SK-N-MC (cell line): ENCODE measurements around the gene PVALB.

ENCODE experiments used
- DNase-seq: peaks from one replicate; pipeline ENCODE4 v3.0.0-alpha.2; 2011; ENCODE audit warnings: low read depth, low spot score
- H3K27ac ChIP-seq: fragments of 200-600 bp; sonication (generic); 2 replicates; pipeline ENCODE4 v1.5.1; 2016; ENCODE audit warnings: mixed run types
- H3K36me3 ChIP-seq: fragments of 200-600 bp; sonication (generic); 2 replicates; pipeline ENCODE4 v1.6.1; 2017; ENCODE audit warnings: antibody characterized with exemption, low read length, mixed read lengths; ENCODE audit not compliant: insufficient read depth
- H3K4me3 ChIP-seq: fragments of 200-600 bp; sonication (generic); 2 replicates; pipeline ENCODE4 v1.5.1; 2016
- H3K9ac ChIP-seq: fragments of 200-600 bp; sonication (generic); 2 replicates; pipeline ENCODE4 v1.8.0; 2017; ENCODE audit warnings: mixed run types, mixed read lengths; ENCODE audit not compliant: insufficient read length
- H3K9me3 ChIP-seq: fragments of 200-600 bp; sonication (generic); 2 replicates; pipeline ENCODE4 v1.6.1; 2017; ENCODE audit warnings: low read depth, mild to moderate bottlenecking, antibody characterized with exemption, low read length, moderate library complexity, mixed read lengths
- EZH2 ChIP-seq: fragments of 200-600 bp; sonication (generic); IDR thresholded peaks from one replicate; pipeline ENCODE4 v1.6.1; 2017; ENCODE audit warnings: antibody characterized with exemption
- FOXP2 ChIP-seq: optimal IDR thresholded peaks from 2 replicates; pipeline ENCODE3; 2011; ENCODE audit warnings: mild to moderate bottlenecking, moderate library complexity; ENCODE audit not compliant: insufficient read depth; ENCODE audit errors: extremely low read length, control extremely low read depth
- POLR2AphosphoS5 ChIP-seq: IDR thresholded peaks from 2 replicates; pipeline ENCODE4 v1.6.1; 2012; ENCODE audit warnings: mild to moderate bottlenecking, low read depth, low read length, borderline replicate concordance

Gene PVALB

DNA sequence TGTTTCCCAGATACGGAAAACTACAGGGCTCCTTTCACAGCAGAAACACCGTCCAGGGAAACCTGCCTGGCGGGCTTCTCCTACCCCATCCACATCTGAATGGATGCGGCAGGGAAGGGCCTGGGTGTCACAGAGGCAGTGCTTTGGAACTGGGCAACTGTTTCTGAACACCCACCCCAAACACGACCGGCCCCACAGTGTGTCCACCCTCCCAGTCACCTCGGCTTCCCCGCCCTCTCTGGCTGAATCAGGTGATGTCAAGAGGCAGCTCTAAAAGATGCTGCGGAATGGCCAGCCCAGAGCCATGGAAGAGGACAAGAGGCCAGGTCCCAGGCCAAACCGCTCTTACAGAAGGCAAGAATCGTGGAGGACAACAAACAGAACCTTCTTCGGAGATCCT, 62.9 kb downstream of the PVALB start:
- H3K9me3 ChIP-seq, result no peaks in the 10 kb centered on the region
- no peak for TF ChIP-seq POLR2AphosphoS5
- H3K9ac ChIP-seq, result no peak overlapping the region
- no peaks in the 10 kb centered on the region for H3K36me3 ChIP-seq
- DNase-seq, result no peak
- H3K4me3 ChIP-seq, result no peak overlapping the region
- H3K27ac ChIP-seq, result no peak overlapping the region

DNA sequence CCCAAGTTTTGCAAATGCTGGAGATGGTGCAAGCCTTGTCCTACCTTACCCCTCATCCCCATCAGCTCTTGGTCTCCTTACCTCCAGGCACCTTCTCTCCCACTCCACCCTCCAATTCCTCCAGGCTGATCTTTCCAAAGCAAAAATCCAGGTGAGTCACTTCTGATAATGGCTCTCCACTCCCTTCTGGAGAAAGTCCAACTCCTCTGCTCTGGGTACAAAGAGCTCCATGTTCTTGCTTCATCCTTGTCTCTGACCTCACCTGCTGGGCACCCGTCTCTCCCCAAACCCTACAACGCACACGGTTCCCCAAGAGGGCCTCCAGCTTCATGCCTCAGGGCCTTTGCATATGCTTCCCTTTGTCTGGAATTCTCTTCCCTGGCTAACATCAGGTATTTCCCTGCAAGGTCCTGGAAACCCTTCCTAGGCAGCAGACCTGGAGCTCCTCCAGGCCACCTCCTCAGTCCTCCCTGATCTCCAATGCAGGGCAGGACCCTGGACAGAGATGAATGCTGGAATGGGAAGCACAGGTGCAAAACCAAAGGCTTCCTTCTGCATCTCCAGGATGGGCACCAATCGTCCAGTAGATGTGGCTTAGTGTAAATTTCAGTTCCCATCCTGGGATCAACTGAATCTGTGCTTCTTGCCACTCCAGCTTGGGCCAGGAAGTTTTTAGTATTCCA, 63.6 kb downstream of the PVALB start:
- no peak for DNase-seq
- TF ChIP-seq FOXP2, result no peak
- no peak for TF ChIP-seq POLR2AphosphoS5
- no peak for TF ChIP-seq EZH2
- no peaks in the 10 kb centered on the region for H3K36me3 ChIP-seq
- no peaks in the 10 kb centered on the region for H3K9me3 ChIP-seq
- no peak overlapping the region for H3K4me3 ChIP-seq
- no peak overlapping the region for H3K9ac ChIP-seq
- no peak overlapping the region for H3K27ac ChIP-seq
